ENCODE measurements around the gene VPS33B. TPM values are rescaled to one million over a fixed set of nuclear protein-coding genes. Genes with fewer than 3 reads are reported as not detected.
A peak's percentile ranks its signal among the peaks of the same experiment; 100 is the strongest.

Gene VPS33B
- polyA plus RNA-seq, 2 of the 4 experiments (the other 2 are of a cell fraction), result 11.1 to 17.9 TPM

DNA sequence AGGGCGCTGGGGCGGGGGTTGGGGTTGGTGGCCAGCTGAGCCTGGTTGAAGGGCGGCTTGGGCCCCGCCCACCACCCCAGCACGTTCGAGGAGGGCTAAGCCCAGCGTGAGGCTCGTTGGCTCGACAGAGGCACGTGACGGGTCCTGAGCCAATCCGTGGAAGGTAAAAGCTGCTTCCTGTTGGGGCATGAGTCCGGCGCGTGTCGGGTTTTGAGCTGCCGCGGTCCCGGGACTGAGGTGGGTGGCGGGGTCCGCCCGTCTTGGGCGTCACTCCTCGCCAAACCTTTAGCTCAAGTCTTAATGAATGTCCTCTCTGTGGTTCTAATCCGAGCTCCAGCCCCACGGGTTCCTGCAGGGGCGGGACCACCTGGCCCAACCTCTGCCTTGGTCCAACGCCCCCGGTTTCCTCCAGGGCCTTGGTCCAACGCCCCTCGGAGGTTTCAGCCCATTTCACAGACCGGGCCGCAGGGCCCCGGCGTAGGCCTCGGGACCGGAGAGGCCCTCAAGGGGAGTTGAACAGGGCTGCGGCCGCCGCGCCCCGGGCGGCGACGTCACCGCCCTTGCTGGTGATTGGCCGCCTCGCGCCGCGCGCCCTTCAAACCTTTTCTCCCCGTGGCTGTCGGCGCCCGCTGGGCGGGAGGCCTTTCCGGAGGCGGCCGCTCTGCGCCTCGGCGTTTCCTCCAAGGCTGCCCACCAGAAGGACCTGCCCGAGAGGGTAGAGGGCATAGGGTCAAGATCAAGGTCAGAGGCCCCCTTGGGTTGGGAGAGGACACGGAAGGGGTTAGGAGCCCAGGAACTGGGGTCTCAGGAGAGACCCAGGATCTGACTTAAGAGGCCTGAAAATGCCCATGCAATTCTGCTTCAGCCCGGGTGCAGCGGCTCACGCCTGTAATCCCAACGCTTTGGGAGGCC is 67.4 kb downstream of the VPS33B start, which contains the start of gene RCCD1 (continued):
- TF ChIP-seq KDM1A (IDR thresholded peaks at IDR 0.05; ENCODE audit: low read depth) (no peak; the same call in 1 of the 2 replicates), HOXB5 (CRISPR knock-in tag; IDR thresholded peaks at IDR 0.05) (peak; percentile 37; the same call in 1 of the 2 replicates), BCL3 (IDR thresholded peaks at IDR 0.05) (peak; percentile 94), HDAC2 (IDR thresholded peaks at IDR 0.05) (peak; percentile 66; the same call in 1 of the 2 replicates), HOXA7 (CRISPR knock-in tag; IDR thresholded peaks at IDR 0.05) (no peak; the same call in 1 of the 2 replicates), CHD2 (IDR thresholded peaks at IDR 0.05; ENCODE audit: low read length, partially characterized antibody) (no peak), NFE2L2 (conservative IDR thresholded peaks at IDR 0.05; ENCODE audit: low read length) (no peak), KDM5A (IDR thresholded peaks at IDR 0.05) (peak; percentile 71), RNF2 (IDR thresholded peaks at IDR 0.05; ENCODE audit: borderline replicate concordance, low read depth) (no peak), MAFK (IDR thresholded peaks at IDR 0.05; ENCODE audit: partially characterized antibody) (no peak), NPAS2 (CRISPR knock-in tag; IDR thresholded peaks at IDR 0.05; ENCODE audit: borderline replicate concordance) (0 out of 2 replicates have a peak, but pooled peaks have one; percentile 7), FOSB (CRISPR knock-in tag; IDR thresholded peaks at IDR 0.05) (peak; percentile 81; the same call in 1 of the 2 replicates), HOXB13 (CRISPR knock-in tag; IDR thresholded peaks at IDR 0.05; ENCODE audit: low read depth) (peak; percentile 51; the same call in 1 of the 2 replicates), POLR2A (IDR thresholded peaks at IDR 0.05; ENCODE audit: low read length) (peak; percentile 88), BHLHE40 (IDR thresholded peaks at IDR 0.05; ENCODE audit: low read depth, low read length) (peak; percentile 87), RCOR1 (IDR thresholded peaks at IDR 0.05; ENCODE audit: low read depth, low read length) (0 out of 2 replicates have a peak, but pooled peaks have one; percentile 61), MYC (IDR thresholded peaks at IDR 0.05; ENCODE audit: borderline replicate concordance, low read length) (no peak; the same call in 1 of the 2 replicates), JUN (IDR thresholded peaks at IDR 0.05) (peak; percentile 87 to 95), RFX5 (IDR thresholded peaks at IDR 0.05) (peak; percentile 66; the same call in 1 of the 2 replicates), EHF (CRISPR knock-in tag; IDR thresholded peaks at IDR 0.05) (peak; percentile 76; the same call in 1 of the 2 replicates), TP53 (CRISPR knock-in tag; IDR thresholded peaks at IDR 0.05) (peak; percentile 92), E2F6 (IDR thresholded peaks at IDR 0.05; ENCODE audit: borderline replicate concordance, low read depth) (peak; percentile 92)
- TF ChIP-seq, protein P1, sequence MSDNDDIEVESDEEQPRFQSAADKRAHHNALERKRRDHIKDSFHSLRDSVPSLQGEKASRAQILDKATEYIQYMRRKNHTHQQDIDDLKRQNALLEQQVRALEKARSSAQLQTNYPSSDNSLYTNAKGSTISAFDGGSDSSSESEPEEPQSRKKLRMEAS (IDR thresholded peaks at IDR 0.05), result peak; percentile 96

- WGBS (ENCODE audit: missing lambda C conversion rate), result 75% methylated on average over 16 of the region's 16 CpGs
- ChIA-PET POLR2A (interaction anchor here (0.6 to 1.9 kb wide), 9 partner anchors 10 to 96 kb away, joined by 3 to 20 read pairs (median 4); partner anchors contain the start of genes HDDC3, PRC1 and UNC45A), CTCF (interaction anchor here (0.5 to 25.4 kb wide), 11 partner anchors 8 to 473 kb away, joined by 3 to 536 read pairs (median 5); partner anchors contain the start of genes HDDC3 and UNC45A)
- no peaks in the 10 kb centered on the region for H3K9me3 ChIP-seq
- FAIRE-seq (no peak), DNase-seq (ENCODE audit: low read depth in 1 of 2, low spot score in 1 of 2) (no peak), ATAC-seq (no peak)
- no peak for TF ChIP-seq TFCP2L1 (CRISPR knock-in tag; IDR thresholded peaks at IDR 0.05)
- no peak for TF ChIP-seq ZNF302 (CRISPR knock-in tag; IDR thresholded peaks at IDR 0.05)
- TF ChIP-seq EHF (CRISPR knock-in tag; IDR thresholded peaks at IDR 0.05), result no peak
- no peak for TF ChIP-seq HDAC2 (IDR thresholded peaks at IDR 0.05)
- TF ChIP-seq CTCF (IDR thresholded peaks at IDR 0.05), result no peak
- TF ChIP-seq EP300 (IDR thresholded peaks at IDR 0.05), result no peak
- no peak for TF ChIP-seq HEYL (CRISPR knock-in tag; IDR thresholded peaks at IDR 0.05)
- no peak for TF ChIP-seq FOSB (CRISPR knock-in tag; IDR thresholded peaks at IDR 0.05)
- peaks cover 28% of the 10 kb centered on the region for H3K4me1 ChIP-seq
- H3K4me3 ChIP-seq, result peak overlapping the region; percentile 83
- H3K4me2 ChIP-seq, result peak overlapping the region; percentile 99
- peak overlapping the region; percentile 95 to 98; a peak in 4 of 6 replicates for H3K27ac ChIP-seq
These were observed 68.3 kb downstream of the VPS33B start for GRCh38 chr15:90953947-90954711.
